Keratinocyte (primary cell): Measurements from ENCODE around the gene ACOX2. TPM values are rescaled to one million over a fixed set of nuclear protein-coding genes. Genes with fewer than 3 reads are reported as not detected.

Source experiments
- DNase-seq: peaks from one replicate; pipeline ENCODE4 v3.0.0-alpha.2; 2011; ENCODE audit warnings: low read depth, missing footprints, low spot score
- FAIRE-seq: peaks from 2 replicates; lab custom pipeline; 2011; peaks lifted over from hg19 to GRCh38; lab: Jason Lieb, UNC
- H2AFZ ChIP-seq: 2 replicates; pipeline ENCODE4 v1.6.0; 2012; ENCODE audit warnings: low read length, control low read depth, inconsistent platforms; ENCODE audit not compliant: control insufficient read depth
- H3K27ac ChIP-seq: 2 replicates; pipeline ENCODE4 v1.5.1; 2011; ENCODE audit warnings: low read length; ENCODE audit not compliant: control insufficient read depth, insufficient read depth
- H3K27me3 ChIP-seq: 3 replicates; pipeline ENCODE4 v1.6.0; 2011; ENCODE audit warnings: low read length; ENCODE audit not compliant: control insufficient read depth, insufficient read depth; ENCODE audit errors: extremely low read depth
- H3K36me3 ChIP-seq, 2 experiments: 2 replicates in 1 of 2; 3 replicates in 1 of 2; pipeline ENCODE4 v1.5.1; 2011; ENCODE audit warnings: low read length in 2 of 2, mild to moderate bottlenecking in 1 of 2; ENCODE audit not compliant: control insufficient read depth in 2 of 2, insufficient read depth in 2 of 2; ENCODE audit errors: extremely low read depth in 1 of 2
- H3K4me1 ChIP-seq: 3 replicates; pipeline ENCODE4 v1.5.1; 2011; ENCODE audit warnings: low read length; ENCODE audit not compliant: control insufficient read depth, insufficient read depth; ENCODE audit errors: extremely low read depth
- H3K4me2 ChIP-seq: 3 replicates; pipeline ENCODE4 v1.6.0; 2011; ENCODE audit warnings: low read depth, low read length; ENCODE audit not compliant: control insufficient read depth, insufficient read depth; ENCODE audit errors: extremely low read depth
- H3K4me3 ChIP-seq, 3 experiments: fragments of 200-600 bp in 1 of 3; sonication (generic) in 1 of 3; 2 replicates in 2 of 3; 3 replicates in 1 of 3; pipeline ENCODE4 v1.5.1; 2011 to 2016; ENCODE audit warnings: low read length in 3 of 3, mild to moderate bottlenecking in 3 of 3, control low read depth in 2 of 3, inconsistent platforms in 1 of 3, low read depth in 1 of 3, mixed read lengths in 1 of 3, mixed run types in 1 of 3, moderate library complexity in 1 of 3; ENCODE audit not compliant: control insufficient read depth in 2 of 3, insufficient read depth in 2 of 3; ENCODE audit errors: extremely low read depth in 1 of 3
- H3K79me2 ChIP-seq: 2 replicates; pipeline ENCODE4 v1.6.0; 2012; ENCODE audit warnings: low read length; ENCODE audit not compliant: control insufficient read depth, insufficient read depth
- H3K9ac ChIP-seq: 3 replicates; pipeline ENCODE4 v1.6.0; 2011; ENCODE audit warnings: low read length; ENCODE audit not compliant: control insufficient read depth, insufficient read depth; ENCODE audit errors: extremely low read depth
- H3K9me1 ChIP-seq: 3 replicates; pipeline ENCODE4 v1.6.0; 2011; ENCODE audit warnings: low read length; ENCODE audit not compliant: control insufficient read depth, insufficient read depth; ENCODE audit errors: extremely low read depth
- H3K9me3 ChIP-seq: 2 replicates; pipeline ENCODE4 v1.5.1; 2012; ENCODE audit warnings: low read depth, low read length; ENCODE audit not compliant: control insufficient read depth
- H4K20me1 ChIP-seq: 3 replicates; pipeline ENCODE4 v1.6.0; 2011; ENCODE audit warnings: low read length; ENCODE audit not compliant: control insufficient read depth, insufficient read depth; ENCODE audit errors: extremely low read depth
- EZH2 ChIP-seq: IDR thresholded peaks from one replicate; pipeline ENCODE4 v1.6.1; 2012; ENCODE audit warnings: inconsistent platforms, mild to moderate bottlenecking, low read length, moderate library complexity
- dilution Hi-C: fragments of 300-500 bp; cut with MboI; formaldehyde crosslinking; loops from one replicate; pipeline ENCODE4 v1.7.0; 2020; ENCODE audit warnings: low sequenced_read_pairs; ENCODE audit not compliant: extremely low pct_ligation_motif_present
- polyA plus RNA-seq, 5 experiments: library from polyadenylated mRNA; depleted of rRNA in 3 of 5; stranded (reverse) in 3 of 5; stranded (forward) in 1 of 5; unstranded in 1 of 5; fragments of >200 nt; gene quantifications; 1 replicate in 1 of 5; 2 replicates in 3 of 5; 3 replicates in 1 of 5; pipeline versions ENCODE4 v1.2.1 to v1.2.3, GENCODE V29; 2011 to 2012; ENCODE audit warnings: missing spikeins in 2 of 5, low read depth in 1 of 5, low replicate concordance in 1 of 5
- TF ChIP-seq, protein P1 (sequence below), 3 experiments: IDR thresholded peaks in 1 of 3; conservative IDR thresholded peaks in 1 of 3; optimal IDR thresholded peaks in 1 of 3; 2 replicates in 2 of 3; 3 replicates in 1 of 3; pipeline versions ENCODE3 to v1.5.1; 2011; ENCODE audit warnings: low read length in 3 of 3, mild to moderate bottlenecking in 3 of 3, moderate library complexity in 2 of 3, control low read depth in 1 of 3, inconsistent platforms in 1 of 3; ENCODE audit not compliant: insufficient read depth in 2 of 3; ENCODE audit errors: extremely low read depth in 1 of 3

The ACOX2 gene
- polyA plus RNA-seq, 1 donor (not counting 4 experiments of a cell fraction or from before 2014, with no cell fraction given): 0.20 TPM

DNA sequence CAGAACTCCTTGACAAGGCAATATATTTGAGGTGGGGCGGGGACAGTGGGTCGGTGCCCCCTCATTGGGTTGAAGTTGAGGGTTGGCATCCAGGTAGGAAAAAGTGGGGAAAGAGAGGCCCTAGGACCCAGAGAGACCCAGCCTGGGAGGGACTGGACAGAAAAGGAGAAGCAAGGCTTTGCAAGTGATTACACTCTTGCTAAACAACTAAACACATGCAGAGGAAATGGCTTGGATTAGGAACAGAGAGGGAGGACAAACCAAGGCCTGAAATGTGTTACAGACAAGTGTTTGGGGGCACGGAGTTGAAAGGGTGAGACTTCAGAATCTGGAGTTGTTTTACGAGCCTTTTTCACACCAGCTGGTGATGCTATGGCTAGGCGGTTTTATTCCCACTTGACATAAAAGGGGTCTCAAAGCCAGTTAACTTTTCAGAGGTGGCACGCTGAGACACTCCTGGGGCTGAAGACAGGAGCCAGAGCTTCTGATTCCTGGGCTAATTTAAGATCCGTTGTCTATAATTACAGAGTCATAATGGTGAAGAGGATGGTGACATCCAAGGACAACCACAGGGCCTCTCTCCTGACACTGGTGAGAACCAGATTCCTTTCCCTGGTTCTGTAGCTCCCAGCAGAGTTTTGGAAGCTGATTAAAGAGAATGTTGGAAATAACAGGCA is 52.8 kb downstream of the ACOX2 start:
- no peaks in the 10 kb centered on the region for H3K9me3 ChIP-seq
- H3K36me3 ChIP-seq: no peaks in the 10 kb centered on the region
- no peak overlapping the region for H3K9ac ChIP-seq
- no peak overlapping the region for H3K4me2 ChIP-seq
- H3K4me1 ChIP-seq: peaks cover 7% of the 10 kb centered on the region
- no peaks in the 10 kb centered on the region for H4K20me1 ChIP-seq
- no peak overlapping the region for H2AFZ ChIP-seq
- TF ChIP-seq, protein P1, sequence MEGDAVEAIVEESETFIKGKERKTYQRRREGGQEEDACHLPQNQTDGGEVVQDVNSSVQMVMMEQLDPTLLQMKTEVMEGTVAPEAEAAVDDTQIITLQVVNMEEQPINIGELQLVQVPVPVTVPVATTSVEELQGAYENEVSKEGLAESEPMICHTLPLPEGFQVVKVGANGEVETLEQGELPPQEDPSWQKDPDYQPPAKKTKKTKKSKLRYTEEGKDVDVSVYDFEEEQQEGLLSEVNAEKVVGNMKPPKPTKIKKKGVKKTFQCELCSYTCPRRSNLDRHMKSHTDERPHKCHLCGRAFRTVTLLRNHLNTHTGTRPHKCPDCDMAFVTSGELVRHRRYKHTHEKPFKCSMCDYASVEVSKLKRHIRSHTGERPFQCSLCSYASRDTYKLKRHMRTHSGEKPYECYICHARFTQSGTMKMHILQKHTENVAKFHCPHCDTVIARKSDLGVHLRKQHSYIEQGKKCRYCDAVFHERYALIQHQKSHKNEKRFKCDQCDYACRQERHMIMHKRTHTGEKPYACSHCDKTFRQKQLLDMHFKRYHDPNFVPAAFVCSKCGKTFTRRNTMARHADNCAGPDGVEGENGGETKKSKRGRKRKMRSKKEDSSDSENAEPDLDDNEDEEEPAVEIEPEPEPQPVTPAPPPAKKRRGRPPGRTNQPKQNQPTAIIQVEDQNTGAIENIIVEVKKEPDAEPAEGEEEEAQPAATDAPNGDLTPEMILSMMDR (optimal IDR thresholded peaks at IDR 0.05 in 1 of 3, IDR thresholded peaks at IDR 0.05 in 1 of 3, conservative IDR thresholded peaks at IDR 0.05 in 1 of 3; ENCODE audit: extremely low read depth in 1 of 3, insufficient read depth in 2 of 3, low read length in 3 of 3): no peak
- no peaks in the 10 kb centered on the region for H3K9me1 ChIP-seq
- H3K79me2 ChIP-seq: no peaks in the 10 kb centered on the region
- no peak overlapping the region for H3K4me3 ChIP-seq
- FAIRE-seq: no peak
- dilution Hi-C loops: no loop called here
- H3K27ac ChIP-seq: no peak overlapping the region
- DNase-seq: no peak
- peaks cover 18% of the 10 kb centered on the region for H3K27me3 ChIP-seq

GRCh38 chr3:58482917-58483636 is 53.9 kb downstream of the ACOX2 start:
- no peak for FAIRE-seq
- no peaks in the 10 kb centered on the region for H3K36me3 ChIP-seq
- no peaks in the 10 kb centered on the region for H4K20me1 ChIP-seq
- H3K9me3 ChIP-seq: no peaks in the 10 kb centered on the region
- H3K4me1 ChIP-seq: peaks cover 7% of the 10 kb centered on the region
- no peaks in the 10 kb centered on the region for H3K9me1 ChIP-seq
- H3K9ac ChIP-seq: no peak overlapping the region
- H3K79me2 ChIP-seq: no peaks in the 10 kb centered on the region
- no peak overlapping the region for H3K27ac ChIP-seq
- no peak for DNase-seq
- H3K4me2 ChIP-seq: no peak overlapping the region
- peaks cover 10% of the 10 kb centered on the region for H3K27me3 ChIP-seq
- no peak overlapping the region for H3K4me3 ChIP-seq
- no peak overlapping the region for H2AFZ ChIP-seq
- dilution Hi-C loops: no loop called here
- no peak for TF ChIP-seq EZH2
- TF ChIP-seq, protein P1 (optimal IDR thresholded peaks at IDR 0.05 in 1 of 3, IDR thresholded peaks at IDR 0.05 in 1 of 3, conservative IDR thresholded peaks at IDR 0.05 in 1 of 3; ENCODE audit: extremely low read depth in 1 of 3, insufficient read depth in 2 of 3, low read length in 3 of 3): no peak
